ENCODE measurements around the gene ATF6.
A peak's percentile ranks its signal among the peaks of the same experiment; 100 is the strongest.
"Not testable (repeated sequence)": the region's sequence is repeated elsewhere in the genome, so short reads cannot be mapped to it uniquely, and the experiment has no call there.

Gene ATF6

GRCh38 chr1:161790587-161791317 is 24.6 kb downstream of the ATF6 start:
- H3K4me1 Mint-ChIP-seq: peaks cover 14% of the 10 kb centered on the region
- H3K36me3 Mint-ChIP-seq: peaks cover 17% of the 10 kb centered on the region
- H3K9me3 Mint-ChIP-seq: no peaks in the 10 kb centered on the region
- no peak overlapping the region for H3K4me3 Mint-ChIP-seq
- no peaks in the 10 kb centered on the region for H3K27me3 Mint-ChIP-seq
- H3K27ac Mint-ChIP-seq: no peak overlapping the region

DNA sequence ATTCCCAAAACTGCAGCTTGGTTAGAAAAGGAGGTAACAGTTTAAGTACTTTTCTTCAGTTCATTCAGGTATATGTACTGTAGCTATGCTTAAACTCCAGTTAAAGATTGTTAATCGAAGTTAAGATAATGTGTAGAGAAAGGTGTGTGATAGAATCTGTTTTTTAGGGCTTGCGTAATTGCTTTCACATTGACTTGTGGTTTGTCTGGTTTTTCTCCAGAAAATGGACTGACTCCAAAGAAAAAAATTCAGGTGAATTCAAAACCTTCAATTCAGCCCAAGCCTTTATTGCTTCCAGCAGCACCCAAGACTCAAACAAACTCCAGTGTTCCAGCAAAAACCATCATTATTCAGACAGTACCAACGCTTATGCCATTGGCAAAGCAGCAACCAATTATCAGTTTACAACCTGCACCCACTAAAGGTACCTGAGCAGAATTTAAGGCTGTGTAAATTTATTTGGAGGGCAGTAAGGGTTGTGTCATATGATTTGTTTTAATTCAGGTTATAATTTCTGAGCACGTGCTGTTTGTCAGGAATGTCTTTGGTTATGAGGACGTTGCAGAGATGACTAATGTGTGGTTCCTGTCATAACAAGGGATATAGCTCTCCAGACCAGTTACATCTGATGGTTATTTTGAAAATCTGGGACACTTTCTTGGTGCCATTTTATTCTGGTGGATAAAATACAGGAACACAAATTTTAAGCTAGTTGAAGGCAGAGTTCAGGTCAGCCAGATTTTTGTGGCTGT is 26.0 kb downstream of the ATF6 start:
- peaks cover 14% of the 10 kb centered on the region for H3K4me1 Mint-ChIP-seq
- H3K27ac Mint-ChIP-seq: no peak overlapping the region
- peaks cover 15% of the 10 kb centered on the region for H3K36me3 Mint-ChIP-seq
- no peaks in the 10 kb centered on the region for H3K9me3 Mint-ChIP-seq
- H3K4me3 Mint-ChIP-seq: no peak overlapping the region
- no peaks in the 10 kb centered on the region for H3K27me3 Mint-ChIP-seq

GRCh38 chr1:161792740-161793139 is 26.6 kb downstream of the ATF6 start:
- H3K27ac Mint-ChIP-seq: peak overlapping the region; percentile 38
- H3K36me3 Mint-ChIP-seq: peaks cover 18% of the 10 kb centered on the region
- no peak overlapping the region for H3K4me3 Mint-ChIP-seq
- H3K9me3 Mint-ChIP-seq: no peaks in the 10 kb centered on the region
- peaks cover 11% of the 10 kb centered on the region for H3K4me1 Mint-ChIP-seq
- no peaks in the 10 kb centered on the region for H3K27me3 Mint-ChIP-seq

- no peaks in the 10 kb centered on the region for H3K9me3 Mint-ChIP-seq
- H3K27me3 Mint-ChIP-seq: no peaks in the 10 kb centered on the region
- no peak overlapping the region for H3K27ac Mint-ChIP-seq
- peaks cover 32% of the 10 kb centered on the region for H3K36me3 Mint-ChIP-seq
- H3K4me3 Mint-ChIP-seq: no peak overlapping the region
- peaks cover 5% of the 10 kb centered on the region for H3K4me1 Mint-ChIP-seq
These were observed 33.7 kb downstream of the ATF6 start for GRCh38 chr1:161799792-161800191.

- H3K27ac Mint-ChIP-seq: no peak overlapping the region
- peaks cover 37% of the 10 kb centered on the region for H3K36me3 Mint-ChIP-seq
- H3K9me3 Mint-ChIP-seq: no peaks in the 10 kb centered on the region
- H3K27me3 Mint-ChIP-seq: no peaks in the 10 kb centered on the region
- H3K4me1 Mint-ChIP-seq: peaks cover 17% of the 10 kb centered on the region
- no peak overlapping the region for H3K4me3 Mint-ChIP-seq
These were observed 35.8 kb downstream of the ATF6 start for GRCh38 chr1:161801955-161802354.

- no peaks in the 10 kb centered on the region for H3K27me3 Mint-ChIP-seq
- peaks cover 35% of the 10 kb centered on the region for H3K36me3 Mint-ChIP-seq
- H3K27ac Mint-ChIP-seq: no peak overlapping the region
- no peaks in the 10 kb centered on the region for H3K9me3 Mint-ChIP-seq
- H3K4me1 Mint-ChIP-seq: peaks cover 21% of the 10 kb centered on the region
- no peak overlapping the region for H3K4me3 Mint-ChIP-seq
These were observed 37.1 kb downstream of the ATF6 start for GRCh38 chr1:161803181-161803580.

- H3K4me3 Mint-ChIP-seq: no peak overlapping the region
- H3K27me3 Mint-ChIP-seq: no peaks in the 10 kb centered on the region
- peaks cover 16% of the 10 kb centered on the region for H3K4me1 Mint-ChIP-seq
- peaks cover 43% of the 10 kb centered on the region for H3K36me3 Mint-ChIP-seq
- peak overlapping the region; percentile 61 for H3K27ac Mint-ChIP-seq
- peaks cover 5% of the 10 kb centered on the region for H3K9me3 Mint-ChIP-seq
These were observed 39.5 kb downstream of the ATF6 start for GRCh38 chr1:161805399-161806197.

GRCh38 chr1:161809202-161809601 is 43.1 kb downstream of the ATF6 start:
- not testable (repeated sequence) for H3K27me3 Mint-ChIP-seq, H3K27ac Mint-ChIP-seq, H3K9me3 Mint-ChIP-seq, H3K4me3 Mint-ChIP-seq
- Mint-ChIP-seq H3K36me3 (peaks cover 44% of the 10 kb centered on the region), H3K4me1 (peaks cover 17% of the 10 kb centered on the region)

GRCh38 chr1:161809656-161810055 is 43.5 kb downstream of the ATF6 start:
- not testable (repeated sequence) for H3K9me3 Mint-ChIP-seq, H3K27ac Mint-ChIP-seq, H3K27me3 Mint-ChIP-seq, H3K4me3 Mint-ChIP-seq
- peaks cover 20% of the 10 kb centered on the region for H3K4me1 Mint-ChIP-seq
- peaks cover 45% of the 10 kb centered on the region for H3K36me3 Mint-ChIP-seq

DNA sequence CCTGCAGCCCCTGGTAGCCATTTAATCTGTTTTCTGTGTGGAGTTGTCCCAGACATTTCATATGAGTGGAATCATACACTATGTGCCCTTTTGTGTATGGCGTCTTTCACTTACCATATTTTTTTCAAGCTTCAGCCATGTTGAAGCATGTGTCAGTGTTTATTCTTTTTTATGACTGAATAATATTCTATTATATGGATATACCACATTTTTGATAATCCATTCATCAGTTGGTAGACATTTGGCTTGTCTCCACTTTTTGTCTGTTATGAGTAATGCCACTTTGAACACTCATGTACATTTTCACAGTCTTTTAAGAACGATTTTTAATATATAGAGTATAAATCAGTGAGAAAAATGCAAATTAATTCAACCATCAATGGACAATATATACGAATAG is 44.7 kb downstream of the ATF6 start:
- Mint-ChIP-seq H3K4me1 (peaks cover 19% of the 10 kb centered on the region), H3K36me3 (peaks cover 45% of the 10 kb centered on the region), H3K4me3 (no peak overlapping the region), H3K9me3 (peaks cover 8% of the 10 kb centered on the region), H3K27me3 (no peaks in the 10 kb centered on the region), H3K27ac (no peak overlapping the region)

GRCh38 chr1:161816201-161816600 is 50.1 kb downstream of the ATF6 start:
- Mint-ChIP-seq H3K36me3 (peaks cover 36% of the 10 kb centered on the region), H3K4me1 (peaks cover 3% of the 10 kb centered on the region), H3K4me3 (no peak overlapping the region), H3K9me3 (no peaks in the 10 kb centered on the region), H3K27ac (no peak overlapping the region), H3K27me3 (no peaks in the 10 kb centered on the region)

DNA sequence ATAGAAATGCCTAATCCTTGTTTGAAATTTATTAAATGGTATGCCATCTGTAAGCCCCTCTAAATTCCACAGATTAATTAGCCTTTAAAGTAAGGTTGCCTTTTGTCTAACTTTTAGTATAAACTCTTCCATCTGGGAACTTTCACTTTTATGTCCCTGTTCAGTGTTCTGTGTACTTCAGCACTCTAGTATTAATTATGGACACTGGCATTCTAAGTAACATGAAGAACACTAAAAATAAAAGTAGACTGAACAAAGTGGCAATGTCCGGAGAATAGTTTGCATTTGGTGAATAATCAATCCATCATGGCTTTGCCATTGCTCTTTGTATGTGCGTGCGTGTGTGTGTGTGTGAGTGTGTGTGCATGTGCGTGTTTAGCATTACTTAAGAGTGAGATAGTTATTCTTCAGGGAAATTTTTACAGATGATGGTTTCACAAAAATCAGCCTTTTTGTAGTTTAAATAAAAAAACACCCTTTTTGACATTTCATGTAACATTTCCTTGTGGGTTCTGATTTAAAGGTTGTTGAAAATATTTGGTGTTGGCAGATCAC is 51.1 kb downstream of the ATF6 start:
- H3K4me3 Mint-ChIP-seq: no peak overlapping the region
- no peaks in the 10 kb centered on the region for H3K9me3 Mint-ChIP-seq

DNA sequence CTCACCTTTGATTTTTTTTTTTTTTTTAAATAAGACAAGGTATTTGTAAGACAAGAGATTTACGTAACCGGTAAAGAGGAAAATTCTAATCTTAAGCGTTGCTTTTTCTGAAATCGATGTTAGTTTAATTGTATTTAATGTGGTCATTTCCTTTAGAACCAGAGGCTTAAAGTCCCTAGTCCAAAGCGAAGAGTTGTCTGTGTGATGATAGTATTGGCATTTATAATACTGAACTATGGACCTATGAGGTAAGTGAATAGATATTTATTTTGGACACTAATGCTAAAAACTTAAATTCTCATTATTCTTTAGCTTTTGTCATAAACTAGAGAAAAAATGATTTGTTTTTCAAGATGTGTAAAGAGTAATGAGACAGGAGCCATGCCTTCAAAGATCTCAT is 54.8 kb downstream of the ATF6 start:
- peaks cover 53% of the 10 kb centered on the region for H3K36me3 Mint-ChIP-seq
- H3K27ac Mint-ChIP-seq: no peak overlapping the region
- H3K9me3 Mint-ChIP-seq: no peaks in the 10 kb centered on the region
- no peak overlapping the region for H3K4me3 Mint-ChIP-seq
- H3K27me3 Mint-ChIP-seq: no peaks in the 10 kb centered on the region
- H3K4me1 Mint-ChIP-seq: no peaks in the 10 kb centered on the region

More for the DNA sequence above, 51.1 kb downstream of the ATF6 start:
- no peaks in the 10 kb centered on the region for H3K27me3 Mint-ChIP-seq
- H3K4me1 Mint-ChIP-seq: peaks cover 3% of the 10 kb centered on the region
- peak overlapping the region; percentile 30 for H3K27ac Mint-ChIP-seq
- peaks cover 39% of the 10 kb centered on the region for H3K36me3 Mint-ChIP-seq

DNA sequence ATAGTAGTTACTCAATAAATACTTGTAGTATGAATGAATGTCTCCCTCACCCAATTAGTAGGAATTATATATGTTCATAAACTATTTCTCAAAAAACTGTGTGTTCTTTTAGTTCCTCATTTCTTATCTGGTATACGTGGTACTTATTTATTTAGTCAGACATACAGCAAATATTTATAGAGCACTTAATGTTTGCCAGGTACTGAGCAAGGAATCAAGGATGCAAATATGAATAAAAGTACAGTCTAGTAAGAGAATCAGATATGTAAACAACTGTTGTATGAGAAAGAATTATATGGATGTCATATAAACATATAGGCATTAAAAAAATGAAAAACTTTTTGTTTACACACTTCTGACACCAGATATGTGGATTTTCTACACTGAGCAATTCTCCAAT is 58.5 kb downstream of the ATF6 start:
- Mint-ChIP-seq H3K4me3 (no peak overlapping the region), H3K27ac (no peak overlapping the region), H3K9me3 (no peaks in the 10 kb centered on the region), H3K36me3 (peaks cover 56% of the 10 kb centered on the region), H3K27me3 (no peaks in the 10 kb centered on the region), H3K4me1 (peaks cover 5% of the 10 kb centered on the region)

DNA sequence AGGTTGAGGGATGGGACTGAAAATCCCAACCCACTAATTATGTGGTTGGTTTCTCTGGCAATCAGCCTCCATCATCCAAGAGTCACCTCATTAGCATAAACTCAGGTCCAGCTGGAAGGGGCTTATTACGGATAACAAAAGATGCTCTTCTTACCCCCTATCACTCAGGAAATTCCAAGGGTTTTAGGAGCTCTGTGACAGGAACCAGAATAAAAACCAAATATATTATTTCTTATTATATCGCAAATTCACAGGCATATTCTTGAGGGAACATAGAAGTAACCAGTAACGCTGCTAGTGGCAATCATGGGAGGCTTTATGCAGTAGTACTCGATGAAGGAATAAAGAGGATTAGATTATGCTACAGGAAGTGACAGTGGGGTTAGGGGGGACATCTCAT is 59.7 kb downstream of the ATF6 start:
- no peak overlapping the region for H3K4me3 Mint-ChIP-seq
- no peak overlapping the region for H3K27ac Mint-ChIP-seq
- H3K27me3 Mint-ChIP-seq: no peaks in the 10 kb centered on the region
- no peaks in the 10 kb centered on the region for H3K9me3 Mint-ChIP-seq
- H3K4me1 Mint-ChIP-seq: peaks cover 8% of the 10 kb centered on the region
- H3K36me3 Mint-ChIP-seq: peaks cover 53% of the 10 kb centered on the region
